Endothelial cell (in vitro differentiated cells): ENCODE results near the gene DDX10. TPM values are rescaled to one million over a fixed set of nuclear protein-coding genes. Genes with fewer than 3 reads are reported as not detected.

Source experiments
- DNase-seq: peaks from one replicate; pipeline ENCODE4 v3.0.0; 2021; ENCODE audit warnings: low spot score
- H3K27ac Mint-ChIP-seq: one replicate; pipeline ENCODE4 v1.8.0; 2021; ENCODE audit warnings: mixed read lengths, inconsistent platforms; ENCODE audit not compliant: unreplicated experiment
- H3K27me3 Mint-ChIP-seq: one replicate; pipeline ENCODE4 v1.8.0; 2021; ENCODE audit warnings: mild to moderate bottlenecking, moderate library complexity, mixed read lengths, inconsistent platforms; ENCODE audit not compliant: unreplicated experiment
- H3K36me3 Mint-ChIP-seq: one replicate; pipeline ENCODE4 v1.8.0; 2021; ENCODE audit warnings: mild to moderate bottlenecking, low read depth, mixed read lengths, inconsistent platforms; ENCODE audit not compliant: unreplicated experiment
- H3K4me1 Mint-ChIP-seq: one replicate; pipeline ENCODE4 v1.8.0; 2021; ENCODE audit warnings: mild to moderate bottlenecking, mixed read lengths, inconsistent platforms; ENCODE audit not compliant: unreplicated experiment
- H3K4me3 Mint-ChIP-seq: one replicate; pipeline ENCODE4 v1.8.0; 2021; ENCODE audit warnings: mild to moderate bottlenecking, mixed read lengths, inconsistent platforms; ENCODE audit not compliant: unreplicated experiment
- H3K9me3 Mint-ChIP-seq: one replicate; pipeline ENCODE4 v1.8.0; 2021; ENCODE audit warnings: mixed read lengths, inconsistent platforms; ENCODE audit not compliant: unreplicated experiment
- total RNA-seq: library from RNA; stranded (reverse); fragmentation: NEBNext Ultra II Directional; extraction: Animal tissue kit (Norgen Biotek cat#: 25700); gene quantifications from one replicate; pipeline ENCODE4 v1.2.1, GENCODE V29; 2021; ENCODE audit not compliant: unreplicated experiment
- TF ChIP-seq, protein P1 (sequence below): fragments of 200-600 bp; sonication (generic); IDR thresholded peaks from one replicate; pipeline ENCODE4 v1.5.0; 2021; ENCODE audit warnings: antibody characterized with exemption; ENCODE audit not compliant: unreplicated experiment

DDX10 gene
- total RNA-seq, 1 donor from 2014 or later = 20.9 TPM

DNA sequence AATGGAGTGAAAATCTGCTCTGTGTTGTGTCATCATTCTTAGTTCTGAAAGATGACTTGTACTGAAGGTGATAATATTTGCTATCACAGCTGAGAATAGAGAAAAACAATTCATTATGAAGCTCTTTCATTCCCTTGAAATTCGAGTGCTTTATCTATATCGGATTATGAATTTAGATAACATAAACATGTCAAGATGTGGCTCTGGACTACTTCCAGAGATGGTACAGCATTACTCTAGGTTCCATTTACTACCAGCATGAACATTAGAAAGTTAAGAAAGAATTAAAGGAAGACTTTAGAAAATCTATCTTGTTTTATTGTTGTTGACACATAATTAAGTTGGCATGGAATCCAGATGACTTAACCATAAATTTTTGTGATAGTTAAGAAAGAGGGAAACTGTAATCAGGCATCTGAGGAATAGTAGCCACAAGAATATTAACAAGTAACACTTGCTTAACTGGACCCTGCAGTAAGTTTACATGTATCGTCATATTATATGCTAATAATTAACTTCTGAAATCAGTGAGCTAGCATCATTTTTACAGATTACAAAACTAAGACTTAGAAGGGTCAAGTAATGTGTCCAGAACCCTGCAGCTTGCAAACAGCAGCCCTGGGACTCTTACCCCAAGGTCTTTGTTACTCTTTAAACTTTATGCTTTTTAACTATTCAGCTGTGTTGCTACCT lies 182.6 kb downstream of the DDX10 start:
- Mint-ChIP-seq H3K4me1 (no peaks in the 10 kb centered on the region), H3K4me3 (no peak overlapping the region), H3K9me3 (no peaks in the 10 kb centered on the region), H3K27me3 (peaks cover 2% of the 10 kb centered on the region), H3K36me3 (no peaks in the 10 kb centered on the region), H3K27ac (no peak overlapping the region)
- DNase-seq = no peak
- TF ChIP-seq, protein P1, sequence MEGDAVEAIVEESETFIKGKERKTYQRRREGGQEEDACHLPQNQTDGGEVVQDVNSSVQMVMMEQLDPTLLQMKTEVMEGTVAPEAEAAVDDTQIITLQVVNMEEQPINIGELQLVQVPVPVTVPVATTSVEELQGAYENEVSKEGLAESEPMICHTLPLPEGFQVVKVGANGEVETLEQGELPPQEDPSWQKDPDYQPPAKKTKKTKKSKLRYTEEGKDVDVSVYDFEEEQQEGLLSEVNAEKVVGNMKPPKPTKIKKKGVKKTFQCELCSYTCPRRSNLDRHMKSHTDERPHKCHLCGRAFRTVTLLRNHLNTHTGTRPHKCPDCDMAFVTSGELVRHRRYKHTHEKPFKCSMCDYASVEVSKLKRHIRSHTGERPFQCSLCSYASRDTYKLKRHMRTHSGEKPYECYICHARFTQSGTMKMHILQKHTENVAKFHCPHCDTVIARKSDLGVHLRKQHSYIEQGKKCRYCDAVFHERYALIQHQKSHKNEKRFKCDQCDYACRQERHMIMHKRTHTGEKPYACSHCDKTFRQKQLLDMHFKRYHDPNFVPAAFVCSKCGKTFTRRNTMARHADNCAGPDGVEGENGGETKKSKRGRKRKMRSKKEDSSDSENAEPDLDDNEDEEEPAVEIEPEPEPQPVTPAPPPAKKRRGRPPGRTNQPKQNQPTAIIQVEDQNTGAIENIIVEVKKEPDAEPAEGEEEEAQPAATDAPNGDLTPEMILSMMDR = no peak

DNA sequence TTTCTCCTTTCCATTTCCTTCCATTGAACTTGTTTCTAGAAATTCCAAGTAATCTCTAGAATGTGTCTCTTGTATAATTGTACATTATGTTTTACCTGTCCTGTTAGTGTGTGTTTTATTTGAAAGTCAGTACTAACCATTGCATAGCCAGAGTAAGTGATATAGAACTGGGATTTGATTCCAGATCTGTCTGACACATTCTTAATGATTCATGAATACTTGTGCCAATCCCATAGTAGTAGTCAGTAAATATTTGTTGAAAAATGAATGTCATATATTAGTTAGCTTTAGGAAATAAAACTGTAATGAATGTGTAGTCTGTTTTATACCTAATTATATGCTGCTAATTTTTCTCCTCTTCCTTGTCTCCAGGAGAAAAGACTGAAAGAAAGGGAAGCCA lies 186.9 kb downstream of the DDX10 start:
- DNase-seq = no peak
- Mint-ChIP-seq H3K9me3 (no peaks in the 10 kb centered on the region), H3K27ac (no peak overlapping the region), H3K4me3 (no peak overlapping the region), H3K4me1 (peaks cover 4% of the 10 kb centered on the region), H3K27me3 (no peaks in the 10 kb centered on the region), H3K36me3 (no peaks in the 10 kb centered on the region)
- TF ChIP-seq, protein P1 = no peak

DNA sequence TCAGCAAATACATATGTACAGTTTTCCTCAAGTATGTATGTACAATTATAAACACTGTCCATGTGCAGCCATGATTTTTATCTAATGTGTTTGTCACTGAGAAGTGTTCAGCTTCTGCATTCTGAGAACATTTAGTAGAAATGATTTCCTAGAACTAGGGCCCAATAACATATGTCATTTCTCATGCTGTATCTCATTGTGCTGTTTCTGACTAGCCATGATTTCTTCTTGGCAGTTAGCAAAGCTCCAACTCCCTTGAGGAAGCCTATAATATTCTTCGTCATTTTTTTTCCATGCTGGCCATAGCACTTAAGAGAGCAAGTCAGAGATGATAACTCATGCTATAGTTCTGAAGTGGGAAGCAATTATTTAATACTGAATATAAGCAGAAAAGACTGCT lies 187.8 kb downstream of the DDX10 start:
- TF ChIP-seq, protein P1 = no peak
- no peaks in the 10 kb centered on the region for H3K36me3 Mint-ChIP-seq
- no peaks in the 10 kb centered on the region for H3K27me3 Mint-ChIP-seq
- H3K9me3 Mint-ChIP-seq = no peaks in the 10 kb centered on the region
- H3K4me1 Mint-ChIP-seq = peaks cover 4% of the 10 kb centered on the region
- H3K27ac Mint-ChIP-seq = no peak overlapping the region
- H3K4me3 Mint-ChIP-seq = no peak overlapping the region
- no peak for DNase-seq

DNA sequence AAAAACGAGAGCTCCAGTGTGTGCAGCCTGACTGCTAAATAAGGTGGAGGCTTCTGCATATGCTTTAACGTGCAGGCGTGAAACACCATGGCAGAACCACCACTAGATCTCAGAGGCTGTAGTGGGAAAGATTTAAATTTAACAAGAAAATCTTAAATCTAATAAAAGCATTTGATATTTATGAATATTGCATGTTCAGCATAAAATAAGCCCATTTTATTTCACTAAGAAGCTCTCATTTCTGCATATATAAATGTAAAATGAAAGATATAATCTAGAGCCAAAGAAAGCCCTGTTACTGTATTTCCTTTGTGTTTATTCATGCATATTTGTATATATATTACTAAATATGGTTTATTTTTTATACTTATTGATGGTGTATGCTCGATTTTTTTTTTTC lies 188.3 kb downstream of the DDX10 start:
- Mint-ChIP-seq H3K27ac (no peak overlapping the region), H3K9me3 (no peaks in the 10 kb centered on the region), H3K36me3 (no peaks in the 10 kb centered on the region), H3K4me3 (no peak overlapping the region), H3K27me3 (no peaks in the 10 kb centered on the region), H3K4me1 (peaks cover 4% of the 10 kb centered on the region)
- no peak for DNase-seq
- TF ChIP-seq, protein P1 = no peak

DNA sequence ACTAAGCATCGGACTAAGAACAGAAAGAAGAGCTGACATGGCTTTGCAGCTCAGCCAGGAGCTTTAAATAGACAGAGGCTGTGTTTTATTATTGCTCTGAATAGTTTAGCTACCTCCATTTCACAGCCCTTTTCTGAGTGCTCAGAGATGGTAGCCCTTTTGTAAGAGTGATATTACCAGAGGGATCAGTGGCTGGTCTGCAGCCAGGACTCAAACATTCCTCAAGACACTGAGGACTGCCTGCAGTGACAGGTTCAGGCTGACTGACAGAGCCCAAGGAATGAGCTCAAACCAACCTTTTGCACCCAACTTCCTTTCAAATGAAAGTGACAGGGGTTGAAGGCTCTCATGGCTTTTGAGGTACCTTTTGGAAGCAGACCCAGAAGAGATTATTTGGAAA lies 189.0 kb downstream of the DDX10 start:
- Mint-ChIP-seq H3K4me1 (peaks cover 6% of the 10 kb centered on the region), H3K27ac (no peak overlapping the region), H3K4me3 (no peak overlapping the region), H3K36me3 (no peaks in the 10 kb centered on the region), H3K27me3 (no peaks in the 10 kb centered on the region), H3K9me3 (no peaks in the 10 kb centered on the region)
- TF ChIP-seq, protein P1 = no peak
- no peak for DNase-seq
